GM19455 (cell line): Measurements from ENCODE around the gene SPTBN1.

Experiments
- ATAC-seq: cut with Tn5 transposase; IDR thresholded peaks from one replicate; pipeline ENCODE4 v1.9.1; 2021; ENCODE audit not compliant: unreplicated experiment

SPTBN1 gene

DNA sequence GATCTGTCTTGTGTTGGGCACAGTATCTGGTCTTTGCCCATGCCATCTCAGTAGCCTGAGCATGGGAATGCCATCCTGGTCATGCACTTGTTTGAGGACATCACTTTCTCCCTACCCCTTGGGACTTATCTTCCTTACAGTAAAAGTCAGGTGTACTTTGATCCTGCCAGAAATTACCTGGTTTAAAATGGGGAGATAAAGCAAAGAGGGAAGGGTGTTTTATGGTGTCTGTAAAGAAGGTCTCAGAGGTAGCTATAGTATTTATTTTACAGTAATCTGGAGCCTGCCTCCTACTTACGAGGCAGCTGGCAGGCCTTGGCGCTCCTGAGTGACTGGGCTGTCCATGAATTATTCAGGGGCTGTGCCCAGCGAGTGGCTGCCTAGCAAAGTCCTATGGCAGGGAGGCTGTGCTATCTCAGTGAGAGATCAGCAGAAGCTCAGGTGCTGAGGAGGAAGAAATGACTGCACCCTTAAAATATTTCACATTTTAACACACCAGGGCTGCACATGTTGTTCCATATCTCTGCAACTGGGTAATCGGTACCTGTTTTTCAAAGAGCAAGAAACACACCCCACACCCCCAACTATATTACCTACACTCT is 93.9 kb downstream of the SPTBN1 start:
- ATAC-seq: no peak

DNA sequence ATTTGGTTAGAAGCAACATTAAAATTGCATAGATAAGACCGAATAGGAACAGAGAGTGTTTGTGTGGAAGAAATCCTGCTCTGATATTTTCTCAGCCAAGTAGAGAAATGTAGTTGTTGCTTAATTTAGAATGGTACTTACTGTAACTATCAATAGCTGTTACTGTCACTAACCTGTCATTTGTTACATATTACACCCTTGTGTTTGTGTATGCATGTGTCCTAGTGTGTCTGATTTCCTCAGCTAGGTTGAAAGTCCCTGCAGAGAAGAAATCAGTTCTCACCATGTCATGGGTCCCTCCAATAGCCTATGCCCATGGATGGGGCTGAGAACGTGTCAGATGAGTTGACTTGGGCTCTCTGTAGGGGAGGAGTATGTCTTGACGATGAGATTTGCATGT is 94.4 kb downstream of the SPTBN1 start:
- no peak for ATAC-seq

DNA sequence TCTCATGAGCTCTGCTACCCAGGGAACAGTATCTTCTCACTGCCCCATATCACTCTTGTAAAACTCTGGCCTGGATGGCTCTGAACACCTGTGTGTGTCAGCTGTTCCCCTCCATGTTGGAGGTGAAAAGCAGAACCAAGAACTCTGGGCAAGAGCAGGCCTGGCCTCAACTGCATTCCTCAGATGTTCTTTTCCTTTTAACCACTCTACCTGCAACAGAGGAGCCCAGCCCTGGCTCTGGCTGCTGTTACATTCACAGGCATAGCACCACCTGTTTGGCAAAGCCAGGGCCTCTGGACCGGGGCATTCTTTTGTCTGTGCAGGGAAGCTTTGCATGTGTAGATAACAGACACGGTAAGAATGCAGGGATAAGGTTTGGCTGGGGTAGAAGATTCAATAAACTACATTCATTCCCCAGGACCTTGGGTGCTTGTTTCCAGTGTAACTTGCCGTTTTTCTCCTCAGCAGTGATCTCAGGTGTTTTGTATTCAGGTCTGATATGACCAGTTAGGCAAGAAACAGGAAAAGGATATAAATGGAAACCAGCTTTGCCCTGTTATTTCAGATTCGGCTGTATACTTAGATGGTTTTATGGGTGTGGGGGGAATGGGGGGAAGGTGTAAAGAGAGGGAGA is 95.1 kb downstream of the SPTBN1 start:
- ATAC-seq: no peak

DNA sequence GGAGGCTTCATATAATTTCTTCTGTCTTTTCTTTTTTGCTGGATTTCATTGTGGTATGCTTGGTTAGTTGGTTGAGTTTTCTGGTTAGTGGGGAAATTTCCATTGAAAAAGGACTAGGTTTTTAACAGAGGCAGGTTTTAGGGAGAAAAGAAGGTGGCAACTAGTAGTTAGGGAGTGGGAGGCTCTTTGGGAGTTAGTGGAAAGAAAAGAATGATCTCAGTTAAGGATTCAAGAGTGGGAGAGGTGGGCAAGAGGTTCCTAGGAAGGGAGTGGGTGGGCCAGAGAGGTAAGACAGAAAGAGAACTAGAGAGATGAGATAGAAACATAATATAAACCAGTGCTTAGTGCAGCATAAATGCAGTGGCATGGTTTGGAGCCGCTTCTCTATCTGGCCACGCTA is 96.9 kb downstream of the SPTBN1 start:
- ATAC-seq: no peak

DNA sequence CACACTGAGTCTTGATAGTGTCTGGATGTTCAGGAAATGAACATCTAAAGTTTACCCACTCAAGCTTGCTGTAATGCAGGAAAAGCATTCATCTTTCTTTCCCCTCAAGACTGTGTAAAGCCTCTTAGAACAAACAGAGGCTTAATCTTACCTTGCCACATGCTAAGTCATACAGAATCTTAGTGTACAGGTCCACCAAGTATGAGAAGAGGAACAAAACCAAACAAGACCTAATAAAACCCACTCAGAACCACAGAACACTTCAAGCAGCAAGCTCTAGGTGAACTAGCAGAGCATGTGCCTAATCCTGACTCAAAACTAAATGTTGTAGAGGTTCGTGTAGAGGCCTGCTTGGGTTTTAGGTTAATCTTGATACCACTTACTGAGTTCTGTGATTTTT is 97.6 kb downstream of the SPTBN1 start:
- ATAC-seq: no peak

DNA sequence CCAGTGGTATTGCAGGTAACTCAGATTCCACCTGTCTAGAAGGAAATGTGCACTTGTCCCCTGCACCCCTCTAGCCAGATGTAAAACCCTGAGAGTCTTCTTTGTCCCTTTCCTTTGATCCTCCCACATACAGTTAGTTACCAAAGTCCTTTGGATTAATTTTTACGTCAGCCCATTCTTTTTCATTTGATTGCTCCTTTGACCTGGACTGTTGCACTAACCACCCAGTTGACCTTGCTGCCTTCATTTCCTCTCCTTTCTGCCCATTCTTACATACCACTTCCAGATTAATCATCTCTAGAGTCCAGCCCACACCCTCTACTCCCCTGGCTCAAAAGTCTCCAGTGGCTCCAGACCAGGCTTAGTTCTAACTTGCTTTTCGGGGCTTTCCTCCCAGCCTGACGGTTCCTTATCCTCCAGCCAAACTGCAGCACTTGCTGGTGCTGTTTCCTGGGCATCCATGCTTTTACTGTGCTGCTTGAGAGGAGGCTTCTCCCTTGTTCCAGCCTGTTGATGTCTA is 99.3 kb downstream of the SPTBN1 start:
- ATAC-seq: no peak

DNA sequence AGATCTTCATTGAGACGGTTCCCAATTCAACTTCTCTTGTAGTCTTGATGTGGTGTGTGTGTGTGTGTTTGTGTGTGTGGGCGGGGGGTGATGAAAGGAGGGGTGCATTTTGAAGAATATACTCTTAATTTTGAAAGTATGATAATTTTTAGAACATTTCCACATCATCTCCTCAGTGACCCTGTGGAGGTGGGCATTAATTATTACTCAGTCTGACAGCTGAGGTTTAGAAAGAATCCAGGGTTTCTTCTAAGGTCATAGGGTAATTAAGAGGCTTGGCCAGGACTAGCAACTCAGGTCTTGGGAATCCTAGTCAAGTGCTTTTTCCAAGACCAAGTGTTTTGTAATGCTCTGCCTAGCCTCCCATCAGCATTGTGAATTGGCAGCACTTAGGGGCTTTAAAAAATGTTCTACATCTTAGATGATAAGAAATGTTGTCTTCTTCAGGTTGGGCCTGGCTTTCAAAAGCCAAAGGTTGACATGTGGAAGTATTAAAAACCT is 100.5 kb downstream of the SPTBN1 start:
- ATAC-seq: no peak

DNA sequence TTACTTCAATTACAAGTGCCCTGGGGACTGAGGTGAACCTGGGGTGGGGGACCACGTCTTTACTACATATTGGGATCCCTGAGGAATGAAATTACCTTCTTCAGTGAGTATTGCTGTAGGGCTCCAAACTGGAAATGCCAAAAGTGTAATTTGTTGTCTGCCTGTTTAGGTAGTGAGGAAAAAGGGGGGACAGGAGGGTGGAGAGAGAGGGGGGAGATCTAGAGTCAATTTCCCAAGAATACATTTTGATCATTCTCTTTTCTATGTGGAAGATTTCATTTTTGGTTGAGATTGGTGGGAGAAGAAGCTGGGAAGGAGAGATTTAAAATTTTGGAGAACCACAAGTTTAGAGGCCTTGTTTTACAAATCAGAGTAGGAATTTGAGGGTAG is 101.1 kb downstream of the SPTBN1 start:
- ATAC-seq: no peak

DNA sequence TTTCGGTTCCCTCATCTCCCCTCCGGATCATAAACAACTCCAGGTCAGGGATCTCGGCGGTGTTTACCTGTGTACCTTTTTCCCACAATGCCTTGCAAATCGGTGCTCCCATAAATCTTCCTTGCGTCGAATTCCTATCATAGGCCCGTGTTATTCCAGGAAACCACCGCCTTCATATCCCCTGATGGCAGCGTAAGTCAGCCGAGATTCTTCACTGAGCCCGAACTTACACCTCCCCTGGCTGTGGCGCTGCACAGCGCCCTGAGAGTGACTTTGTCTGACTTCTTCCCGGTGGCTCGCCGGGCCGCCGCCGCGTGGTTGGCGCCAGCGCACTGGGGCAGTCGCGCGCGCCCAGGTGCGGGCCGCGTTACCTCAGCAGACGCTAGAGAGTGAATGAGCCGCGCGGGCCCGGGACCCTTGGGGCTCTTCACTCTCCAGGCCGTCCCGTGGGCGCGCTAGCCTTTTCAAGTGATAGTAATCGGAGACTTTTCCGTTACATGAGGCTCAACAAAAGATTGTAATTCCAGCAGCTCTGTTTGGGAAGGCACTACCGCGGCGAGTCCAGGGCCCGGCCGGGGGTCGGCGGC is 101.6 kb downstream of the SPTBN1 start:
- peak; percentile 58 for ATAC-seq

DNA sequence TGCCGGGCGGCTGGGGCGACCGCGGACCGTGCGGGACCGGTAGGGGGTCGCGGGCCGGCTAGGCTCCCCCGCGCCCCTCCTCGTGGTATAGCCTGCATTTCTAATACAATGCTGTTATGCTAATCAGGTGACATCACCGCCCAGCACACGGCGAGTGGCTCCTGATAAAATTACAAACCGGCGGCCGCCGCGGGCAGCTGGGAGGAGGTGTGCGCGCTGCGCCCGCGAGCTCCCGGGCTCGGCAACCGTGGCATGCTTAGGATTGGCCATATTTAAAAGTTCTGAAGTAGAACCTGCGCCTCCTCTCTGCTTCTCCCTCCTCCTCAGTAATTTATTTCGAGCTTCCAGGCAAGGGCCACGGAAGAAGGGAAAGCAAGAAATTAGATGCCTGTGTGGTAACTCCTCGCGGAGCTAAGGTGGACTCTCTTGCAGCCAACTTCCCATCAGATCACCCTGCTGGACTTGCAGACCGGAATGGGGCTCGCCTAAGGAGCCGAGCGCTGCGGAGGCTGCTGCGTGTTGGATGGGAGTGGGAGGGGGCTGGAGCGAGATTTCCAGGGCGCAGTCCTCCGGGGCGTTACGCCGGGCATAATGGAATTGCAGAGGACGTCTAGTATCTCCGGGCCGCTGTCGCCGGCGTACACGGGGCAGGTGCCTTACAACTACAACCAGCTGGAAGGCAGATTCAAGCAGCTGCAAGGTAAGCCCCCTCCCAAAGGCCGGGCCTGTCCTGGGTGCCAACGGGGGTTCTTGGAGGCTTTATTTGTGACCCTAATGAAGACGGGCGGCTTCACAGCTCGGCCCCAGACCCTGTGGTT is 102.3 kb downstream of the SPTBN1 start:
- ATAC-seq: peak; percentile 55

DNA sequence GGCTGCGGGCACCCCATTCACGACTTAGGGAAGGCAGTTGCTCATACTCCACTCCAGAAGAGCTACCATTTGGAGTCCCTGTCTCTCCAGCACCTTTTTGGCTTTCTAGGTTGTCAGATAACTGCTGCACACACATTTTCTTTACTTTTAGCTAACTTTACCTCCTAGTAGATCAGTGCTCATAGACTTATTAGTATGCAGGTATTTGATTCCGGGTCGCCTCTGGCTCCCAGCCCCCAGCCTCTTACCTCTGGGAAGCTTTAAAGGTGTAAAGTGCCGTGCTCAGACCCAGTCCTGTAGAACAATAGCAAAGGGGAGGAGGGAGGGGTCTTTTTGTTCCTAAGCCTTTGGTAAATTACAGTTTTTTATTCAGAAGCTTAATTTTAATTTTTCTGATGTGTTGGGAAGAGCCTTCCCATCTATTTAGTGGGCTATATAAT is 102.9 kb downstream of the SPTBN1 start:
- ATAC-seq: no peak

DNA sequence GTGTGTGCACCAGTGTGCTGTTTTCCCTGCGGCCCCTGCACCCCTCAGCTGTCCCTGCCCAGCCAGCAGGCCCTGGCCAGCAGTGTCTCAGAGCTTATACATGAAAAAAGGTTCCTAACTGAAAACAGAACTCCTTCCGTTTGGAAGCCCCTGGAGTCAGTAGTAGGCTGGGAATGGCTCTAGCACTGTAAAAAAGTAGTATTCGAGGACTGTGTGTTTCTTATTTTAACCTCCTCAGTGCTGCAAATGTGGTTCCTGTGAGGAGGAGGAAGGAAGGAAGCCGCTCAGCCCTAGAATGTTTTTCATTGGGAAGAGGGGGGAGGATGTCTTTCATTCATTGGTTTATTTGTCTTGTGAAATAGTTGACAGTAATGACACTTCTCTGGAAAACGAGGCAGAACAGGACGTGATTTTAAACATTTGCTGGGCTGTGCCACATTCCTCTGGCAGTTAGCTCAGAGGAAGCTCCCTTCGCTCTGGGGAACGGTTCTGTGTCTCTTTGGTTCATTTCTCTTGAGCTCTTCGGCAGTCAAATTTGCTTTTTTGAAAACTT is 103.5 kb downstream of the SPTBN1 start:
- ATAC-seq: no peak

DNA sequence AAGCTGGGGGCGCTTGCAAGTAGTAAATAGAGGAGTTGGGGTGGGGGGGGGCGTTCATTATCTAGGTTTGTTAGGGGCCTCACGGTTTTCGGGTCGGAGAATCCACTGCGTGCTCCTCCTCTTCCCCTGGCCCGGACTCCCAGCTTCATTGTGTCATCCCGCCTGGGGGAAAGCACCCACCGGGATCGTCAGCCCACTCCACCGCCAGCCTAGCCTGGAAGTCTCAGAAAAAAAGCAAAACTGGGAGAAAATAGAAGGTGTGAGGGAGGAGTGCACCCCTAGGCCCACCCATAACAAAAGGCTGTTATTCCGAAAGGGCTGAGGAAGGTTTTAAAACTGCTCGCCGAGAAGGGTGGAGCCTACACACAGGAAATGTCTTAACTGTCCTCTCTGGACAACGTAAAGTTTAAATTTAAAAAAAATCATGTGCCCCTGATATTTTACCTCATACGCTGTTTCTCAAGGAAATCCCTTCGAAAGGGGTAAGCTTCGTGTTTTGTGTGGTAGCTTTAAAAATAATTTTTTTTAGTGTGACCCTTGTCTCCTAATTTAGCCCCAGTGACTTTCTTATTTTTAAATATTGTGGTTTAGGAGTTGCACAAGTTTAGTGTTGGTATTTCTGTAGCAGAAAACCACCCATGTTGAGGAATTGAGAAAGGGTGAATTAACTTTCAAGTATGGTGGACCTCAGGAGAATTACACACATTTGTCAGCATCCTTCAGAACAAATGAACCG is 104.2 kb downstream of the SPTBN1 start:
- ATAC-seq: peak; percentile 49

DNA sequence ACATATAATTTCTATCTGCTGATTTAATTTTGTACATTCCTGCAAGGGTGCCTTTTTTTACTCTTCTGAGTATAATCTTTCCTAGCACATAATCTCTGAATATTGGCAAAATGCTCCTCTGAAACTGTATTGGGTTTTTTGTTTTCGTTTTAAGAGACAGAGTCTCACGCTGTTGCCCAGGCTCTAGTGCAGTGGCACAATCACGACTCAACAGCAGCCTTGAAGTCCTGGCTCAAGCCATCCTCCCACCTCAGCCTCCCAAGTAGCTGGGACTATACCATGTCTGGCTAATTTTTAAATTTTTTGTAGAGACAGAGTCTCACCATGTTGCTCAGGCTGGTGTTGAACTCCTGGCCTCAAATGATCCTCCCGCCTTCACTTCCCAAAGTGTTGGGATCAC is 104.9 kb downstream of the SPTBN1 start:
- ATAC-seq: no peak

DNA sequence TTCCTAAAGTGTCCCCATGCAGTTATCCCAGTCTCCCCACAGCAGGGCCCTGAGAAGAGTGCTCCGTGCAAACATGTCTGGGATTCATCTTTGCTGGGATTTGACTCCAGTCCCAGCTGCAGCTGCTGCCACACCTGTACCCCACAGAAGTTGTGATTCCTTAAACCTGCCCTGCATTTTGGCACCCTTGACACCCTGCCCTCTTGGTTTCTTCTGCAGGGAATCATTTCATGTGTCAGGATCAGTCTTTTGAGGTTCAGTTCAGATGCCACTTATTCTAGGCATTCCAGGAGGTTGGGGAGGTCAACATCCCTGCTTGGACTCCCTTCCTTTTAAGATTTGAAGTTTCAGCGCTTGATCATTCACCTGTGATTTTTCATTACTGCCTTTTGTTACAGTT is 108.3 kb downstream of the SPTBN1 start:
- ATAC-seq: no peak

DNA sequence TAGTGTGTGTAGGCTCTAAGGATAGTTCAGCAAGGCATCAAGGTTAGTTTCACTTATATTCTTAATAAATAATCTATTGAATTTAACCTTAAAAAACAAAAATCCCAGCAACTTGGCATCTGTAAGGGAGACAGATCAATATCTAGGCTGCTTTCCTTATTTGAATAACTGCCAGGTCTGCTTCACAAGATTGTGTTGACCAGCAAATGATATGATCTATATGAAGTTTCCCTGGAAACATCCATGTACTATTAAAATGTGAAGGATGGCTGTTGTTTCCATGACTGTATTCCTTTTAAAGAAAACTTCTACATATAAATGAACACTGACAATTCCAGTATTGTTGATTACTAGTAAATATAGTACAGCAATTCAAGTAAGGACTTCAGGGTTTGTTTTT is 109.4 kb downstream of the SPTBN1 start:
- no peak for ATAC-seq

DNA sequence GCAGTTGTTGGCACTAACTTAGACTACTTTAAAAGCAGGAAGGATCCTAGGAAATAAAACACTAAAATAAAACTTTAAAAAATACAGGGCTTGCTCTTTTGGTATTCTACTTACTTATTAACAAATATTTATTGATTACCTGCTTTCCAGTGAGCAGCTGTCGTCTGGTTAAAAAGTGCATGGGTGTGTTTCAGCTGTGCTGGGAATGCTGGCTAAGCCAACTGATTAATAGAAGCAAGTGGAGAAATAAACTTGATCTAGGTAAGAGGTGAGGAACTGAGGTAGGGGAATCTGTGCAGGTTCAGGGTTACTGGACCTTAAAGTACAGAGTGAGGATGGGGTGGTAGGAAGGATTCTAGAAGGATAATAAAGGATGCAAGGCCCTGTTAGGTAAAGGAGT is 110.8 kb downstream of the SPTBN1 start:
- no peak for ATAC-seq

DNA sequence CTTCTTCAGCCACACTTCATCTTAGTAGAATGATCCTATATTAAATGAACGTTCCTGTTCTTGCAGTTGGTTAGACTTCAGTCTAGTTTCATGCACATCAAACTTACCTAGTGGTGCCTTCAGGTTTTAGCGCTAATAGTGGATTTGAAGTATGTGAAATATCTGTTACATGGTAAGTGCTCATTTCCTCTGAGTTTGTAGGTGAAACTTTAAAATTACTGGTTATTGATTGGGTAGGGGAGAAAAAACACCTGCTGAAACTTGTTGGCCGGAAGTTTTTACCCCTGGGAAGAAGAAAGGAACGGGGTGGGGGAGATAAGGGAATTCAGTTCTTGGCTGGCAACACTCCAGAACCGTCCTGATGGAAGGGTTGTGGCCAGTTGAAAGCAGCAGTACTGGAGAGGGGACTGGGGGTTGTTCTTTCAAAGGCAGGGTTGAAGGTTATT is 112.8 kb downstream of the SPTBN1 start:
- peak; percentile 30 for ATAC-seq

DNA sequence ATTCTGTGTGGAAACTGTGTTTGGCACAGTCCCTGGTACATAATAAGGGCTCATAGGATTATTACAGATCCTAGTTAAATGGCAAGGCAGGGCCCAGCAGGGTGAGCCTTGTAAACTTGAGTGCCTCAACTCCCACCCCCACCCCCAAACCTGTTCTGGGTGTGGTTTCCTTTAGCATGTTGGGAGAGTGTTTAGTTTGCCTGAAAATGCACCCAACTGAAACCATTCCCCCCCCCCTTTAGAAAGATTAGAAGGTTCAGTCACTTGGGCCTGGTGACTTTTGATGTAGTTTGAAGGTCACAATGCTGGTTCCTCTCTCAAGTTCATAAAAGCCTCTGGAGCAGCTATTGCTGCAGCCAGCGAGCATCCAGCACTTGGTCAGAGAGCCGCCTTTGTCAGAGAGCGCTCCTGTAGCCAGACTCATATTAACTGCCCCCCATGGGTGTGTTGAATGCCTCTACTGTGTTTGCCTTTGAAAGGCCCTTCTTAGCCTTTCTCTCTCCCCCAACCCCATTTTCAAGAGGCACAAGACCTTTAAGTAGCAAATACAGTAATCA is 113.7 kb downstream of the SPTBN1 start:
- ATAC-seq: peak; percentile 17

DNA sequence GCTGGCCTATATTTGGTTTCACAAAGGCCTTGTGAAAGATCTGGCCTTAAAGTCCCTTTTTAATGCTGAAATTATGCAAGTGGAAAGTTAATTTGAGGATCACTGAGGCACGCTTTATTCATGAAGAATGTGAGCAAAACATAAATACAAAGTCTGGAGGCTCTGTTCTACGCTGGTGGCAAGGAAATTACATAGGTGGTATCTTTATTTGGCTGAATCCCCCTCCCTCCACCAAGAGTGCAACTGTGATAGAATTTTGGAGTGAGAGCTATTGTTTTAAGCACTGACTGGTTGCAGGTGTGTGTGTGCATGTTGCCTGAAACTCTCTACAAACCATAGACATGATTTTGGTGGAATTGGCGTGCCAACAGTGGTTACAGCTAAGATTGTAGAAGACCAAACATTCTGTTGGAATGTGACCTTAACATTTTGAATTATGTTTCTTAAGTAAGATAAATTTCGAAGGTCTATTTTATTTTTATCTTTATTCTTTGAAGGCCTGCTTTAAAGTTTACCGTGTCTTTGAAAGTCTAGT is 114.3 kb downstream of the SPTBN1 start:
- ATAC-seq: no peak
